Mesothelial cell of epicardium (in vitro differentiated cells): ENCODE results near the gene BRIP1. TPM values are rescaled to one million over a fixed set of nuclear protein-coding genes. Genes with fewer than 3 reads are reported as not detected.

Experiments
- DNase-seq, 2 experiments: peaks; one replicate each; pipeline ENCODE4 v3.0.0; 2021; ENCODE audit warnings: low spot score in 2 of 2; ENCODE audit not compliant: unreplicated experiment in 2 of 2
- H3K27ac Mint-ChIP-seq: 2 replicates; pipeline ENCODE4 v1.8.0; 2021; ENCODE audit warnings: mixed read lengths
- H3K27me3 Mint-ChIP-seq: 2 replicates; pipeline ENCODE4 v1.8.0; 2021; ENCODE audit warnings: low read depth, mixed read lengths
- H3K36me3 Mint-ChIP-seq: 2 replicates; pipeline ENCODE4 v1.8.0; 2021; ENCODE audit warnings: mixed read lengths
- H3K4me1 Mint-ChIP-seq: 2 replicates; pipeline ENCODE4 v1.8.0; 2021; ENCODE audit warnings: mixed read lengths
- H3K4me3 Mint-ChIP-seq: 2 replicates; pipeline ENCODE4 v1.8.0; 2021; ENCODE audit warnings: mild to moderate bottlenecking, moderate library complexity, mixed read lengths
- H3K9me3 Mint-ChIP-seq: 2 replicates; pipeline ENCODE4 v1.8.0; 2021; ENCODE audit warnings: mixed read lengths
- total RNA-seq: library from RNA; stranded (reverse); gene quantifications from 3 replicates; pipeline ENCODE4 v1.2.1, GENCODE V29; 2021
- TF ChIP-seq, protein P1 (sequence below): fragments of 200-600 bp; sonication (generic); IDR thresholded peaks from one replicate; pipeline ENCODE4 v1.5.0; 2021; ENCODE audit warnings: antibody characterized with exemption; ENCODE audit not compliant: unreplicated experiment

BRIP1 gene
- total RNA-seq, 1 donor from 2014 or later, result 12.3 TPM

DNA sequence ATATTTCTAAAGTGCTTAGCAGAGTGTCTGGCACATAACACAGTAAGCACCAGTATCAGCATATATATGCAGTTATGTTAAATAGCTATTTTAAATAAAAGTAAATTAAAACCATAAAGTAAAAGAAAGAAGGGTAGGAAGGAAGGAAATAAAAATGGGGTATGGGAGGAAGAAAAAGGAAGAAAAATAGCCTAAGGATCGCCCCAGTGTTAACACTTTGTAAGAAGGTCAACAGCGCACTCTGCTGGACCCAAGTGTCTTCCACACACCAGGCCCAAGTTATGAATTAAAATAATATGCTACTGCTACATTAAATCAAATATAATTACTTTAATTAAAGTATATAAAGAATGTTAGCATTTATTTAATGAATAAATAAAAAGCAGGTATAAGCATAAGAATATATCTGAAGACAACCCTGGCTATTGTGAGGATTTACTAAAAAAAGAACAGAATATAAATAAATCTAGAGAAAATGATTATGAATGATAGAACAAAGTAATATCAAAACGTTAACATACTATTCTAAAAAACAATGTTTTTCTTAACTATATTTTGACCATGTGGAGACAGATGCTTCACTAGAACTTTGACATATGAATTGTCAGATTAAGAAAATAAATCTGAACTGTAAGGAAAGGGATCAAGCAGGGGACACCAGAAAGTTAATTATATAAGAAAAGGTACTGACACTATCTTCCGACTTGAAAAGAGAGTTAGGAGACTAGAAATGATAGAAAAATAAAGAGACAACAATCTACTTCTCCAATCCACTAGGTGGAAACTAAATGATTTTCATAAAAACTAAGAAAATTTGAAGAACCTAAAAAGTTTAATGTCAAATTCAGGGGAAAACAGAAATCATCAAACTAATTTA, 25.9 kb downstream of the BRIP1 start:
- Mint-ChIP-seq H3K4me3 (no peak overlapping the region), H3K27me3 (no peaks in the 10 kb centered on the region), H3K27ac (no peak overlapping the region), H3K36me3 (peaks cover 6% of the 10 kb centered on the region), H3K9me3 (no peaks in the 10 kb centered on the region), H3K4me1 (peaks cover 3% of the 10 kb centered on the region)
- DNase-seq, result peak; percentile 26 to 69
- TF ChIP-seq, protein P1, sequence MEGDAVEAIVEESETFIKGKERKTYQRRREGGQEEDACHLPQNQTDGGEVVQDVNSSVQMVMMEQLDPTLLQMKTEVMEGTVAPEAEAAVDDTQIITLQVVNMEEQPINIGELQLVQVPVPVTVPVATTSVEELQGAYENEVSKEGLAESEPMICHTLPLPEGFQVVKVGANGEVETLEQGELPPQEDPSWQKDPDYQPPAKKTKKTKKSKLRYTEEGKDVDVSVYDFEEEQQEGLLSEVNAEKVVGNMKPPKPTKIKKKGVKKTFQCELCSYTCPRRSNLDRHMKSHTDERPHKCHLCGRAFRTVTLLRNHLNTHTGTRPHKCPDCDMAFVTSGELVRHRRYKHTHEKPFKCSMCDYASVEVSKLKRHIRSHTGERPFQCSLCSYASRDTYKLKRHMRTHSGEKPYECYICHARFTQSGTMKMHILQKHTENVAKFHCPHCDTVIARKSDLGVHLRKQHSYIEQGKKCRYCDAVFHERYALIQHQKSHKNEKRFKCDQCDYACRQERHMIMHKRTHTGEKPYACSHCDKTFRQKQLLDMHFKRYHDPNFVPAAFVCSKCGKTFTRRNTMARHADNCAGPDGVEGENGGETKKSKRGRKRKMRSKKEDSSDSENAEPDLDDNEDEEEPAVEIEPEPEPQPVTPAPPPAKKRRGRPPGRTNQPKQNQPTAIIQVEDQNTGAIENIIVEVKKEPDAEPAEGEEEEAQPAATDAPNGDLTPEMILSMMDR, result peak; percentile 47

DNA sequence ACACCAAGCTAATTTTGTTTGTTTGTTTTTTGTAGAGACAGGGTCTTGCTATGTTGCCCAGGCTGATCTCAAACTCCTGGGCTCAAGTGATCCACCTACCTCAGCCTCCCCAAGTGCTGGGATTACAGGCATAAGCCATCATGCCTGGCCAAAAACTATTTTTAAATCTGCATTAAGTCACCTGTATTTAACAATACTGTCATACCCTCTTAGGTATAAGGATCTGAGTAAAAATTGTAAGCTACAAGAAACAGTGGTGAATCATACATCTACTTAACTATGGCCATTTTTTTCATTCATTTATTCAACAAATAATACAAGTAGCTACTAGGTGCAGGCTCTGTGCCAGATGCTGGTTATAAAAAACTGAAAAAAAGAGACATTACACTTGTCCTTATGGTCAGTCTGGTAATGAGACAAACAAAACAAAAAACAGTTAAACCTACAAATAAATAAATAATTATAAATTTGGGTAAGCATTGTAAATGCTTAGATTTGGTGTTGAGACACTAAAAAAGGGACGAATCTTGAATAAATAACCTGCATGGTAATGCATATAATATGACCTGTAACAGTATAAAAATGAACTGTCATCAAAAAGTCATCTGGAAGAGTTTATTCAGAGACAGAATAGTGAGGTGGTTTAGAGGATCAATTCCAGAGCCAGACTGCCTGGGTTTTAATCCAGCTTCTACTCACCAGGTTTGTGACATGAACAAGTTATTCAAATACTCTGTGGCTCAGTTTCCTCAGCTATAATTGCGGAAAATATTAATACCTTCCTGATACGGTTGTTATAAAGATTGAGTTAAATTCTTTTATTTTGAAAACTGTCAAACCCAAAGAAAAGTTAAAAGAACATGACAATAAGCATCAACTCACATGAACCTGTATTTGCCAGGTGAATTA, 26.8 kb downstream of the BRIP1 start:
- no peak overlapping the region for H3K4me3 Mint-ChIP-seq
- no peaks in the 10 kb centered on the region for H3K36me3 Mint-ChIP-seq
- DNase-seq, result no peak
- TF ChIP-seq, protein P1, result no peak
- H3K4me1 Mint-ChIP-seq, result peaks cover 3% of the 10 kb centered on the region
- H3K9me3 Mint-ChIP-seq, result no peaks in the 10 kb centered on the region
- no peak overlapping the region for H3K27ac Mint-ChIP-seq
- no peaks in the 10 kb centered on the region for H3K27me3 Mint-ChIP-seq

DNA sequence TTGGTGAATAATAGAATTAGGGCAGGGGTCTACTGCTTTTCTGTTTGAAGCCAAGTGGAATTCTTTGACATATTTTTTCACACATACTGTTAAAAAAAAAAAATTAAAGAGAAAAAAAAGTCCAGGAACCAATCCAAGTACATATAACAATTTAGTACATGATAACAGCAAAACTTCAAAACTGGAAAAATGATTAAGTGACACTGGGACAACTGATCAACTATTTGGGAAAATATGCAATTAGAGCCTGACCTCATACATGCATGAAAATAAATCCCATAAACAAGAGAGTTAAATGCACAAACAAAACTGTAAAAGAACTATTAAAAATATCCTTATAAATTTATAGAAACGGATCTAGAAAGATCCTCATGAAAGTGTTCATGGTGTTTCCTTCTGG, 27.7 kb downstream of the BRIP1 start:
- no peak overlapping the region for H3K27ac Mint-ChIP-seq
- peaks cover 3% of the 10 kb centered on the region for H3K4me1 Mint-ChIP-seq
- no peak for DNase-seq
- no peaks in the 10 kb centered on the region for H3K36me3 Mint-ChIP-seq
- H3K27me3 Mint-ChIP-seq, result no peaks in the 10 kb centered on the region
- H3K4me3 Mint-ChIP-seq, result no peak overlapping the region
- H3K9me3 Mint-ChIP-seq, result no peaks in the 10 kb centered on the region
- TF ChIP-seq, protein P1, result no peak

DNA sequence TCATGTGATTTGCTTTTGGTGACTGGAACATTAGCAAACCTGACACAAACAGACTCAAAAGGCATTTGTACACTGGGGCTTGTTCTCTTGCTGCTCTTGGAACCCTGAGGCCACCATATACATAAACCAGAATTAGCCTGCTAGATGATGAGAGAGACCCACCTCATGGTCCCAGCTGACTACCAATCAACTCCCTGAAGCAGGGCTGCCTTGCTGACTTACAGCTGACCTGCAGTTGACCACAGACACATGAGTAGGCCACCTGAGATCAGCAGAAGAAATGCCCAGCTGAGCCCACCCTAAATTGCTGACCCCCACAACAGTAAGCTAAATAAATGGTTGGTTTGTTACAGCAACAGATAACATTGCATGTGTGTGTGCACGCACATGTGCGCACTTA, 28.7 kb downstream of the BRIP1 start:
- peaks cover 3% of the 10 kb centered on the region for H3K4me1 Mint-ChIP-seq
- peaks cover 1% of the 10 kb centered on the region for H3K9me3 Mint-ChIP-seq
- no peak for DNase-seq
- peaks cover under 1% of the 10 kb centered on the region for H3K36me3 Mint-ChIP-seq
- no peak overlapping the region for H3K4me3 Mint-ChIP-seq
- no peak overlapping the region for H3K27ac Mint-ChIP-seq
- no peaks in the 10 kb centered on the region for H3K27me3 Mint-ChIP-seq
- TF ChIP-seq, protein P1, result no peak

DNA sequence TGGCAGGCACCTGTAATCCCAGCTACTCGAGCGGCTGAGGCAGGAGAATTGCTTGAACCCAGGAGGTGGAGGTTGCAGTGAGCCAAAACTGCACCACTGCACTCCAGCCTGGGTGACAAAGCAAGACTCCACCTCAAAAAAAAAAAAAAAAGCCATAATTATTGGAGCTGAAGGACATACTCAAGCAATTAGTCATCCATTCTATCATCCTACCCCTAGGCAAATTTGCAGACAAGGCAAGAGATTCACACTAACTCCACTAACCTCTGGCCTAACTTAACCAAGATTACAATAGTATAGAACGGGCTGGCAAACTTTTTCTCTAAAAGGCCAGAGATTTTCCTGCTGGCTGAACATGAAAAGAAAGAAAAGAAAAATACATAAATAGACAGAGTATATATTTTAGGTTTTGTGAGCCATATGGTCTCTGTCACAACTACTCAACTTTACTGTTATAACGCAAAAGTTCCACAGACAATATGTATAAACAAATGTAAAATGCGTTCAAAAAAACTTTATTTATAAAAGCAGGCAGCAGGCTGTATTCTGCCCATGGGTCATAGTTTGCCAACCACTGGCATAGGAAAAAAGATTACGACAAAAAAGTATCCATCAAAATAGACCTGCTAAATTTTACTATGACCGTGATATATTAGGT, 29.7 kb downstream of the BRIP1 start:
- DNase-seq, result no peak
- peaks cover 3% of the 10 kb centered on the region for H3K4me1 Mint-ChIP-seq
- no peak overlapping the region for H3K27ac Mint-ChIP-seq
- H3K36me3 Mint-ChIP-seq, result peaks cover 9% of the 10 kb centered on the region
- peaks cover 8% of the 10 kb centered on the region for H3K9me3 Mint-ChIP-seq
- no peaks in the 10 kb centered on the region for H3K27me3 Mint-ChIP-seq
- TF ChIP-seq, protein P1, result no peak
- H3K4me3 Mint-ChIP-seq, result no peak overlapping the region
